Liver (tissue), 9 donors: Measurements from ENCODE around the gene C19orf44. TPM values are rescaled to one million over a fixed set of nuclear protein-coding genes. Genes with fewer than 3 reads are reported as not detected.

ENCODE experiments used
- DNase-seq: peaks from one replicate; pipeline ENCODE4 v3.0.0-alpha.2; 2017; ENCODE audit warnings: low spot score
- H3K27ac ChIP-seq, 2 donors: one replicate each; pipeline ENCODE4 v1.7.0; 2013; ENCODE audit warnings: inconsistent platforms in 2 of 2, low read length in 2 of 2, control low read depth in 1 of 2, low read depth in 1 of 2, mild to moderate bottlenecking in 1 of 2
- H3K27me3 ChIP-seq, 4 donors: one replicate each; pipeline versions ENCODE4 v1.6.1 to v1.7.0; 2013; ENCODE audit warnings: low read length in 3 of 4, inconsistent platforms in 1 of 4, mild to moderate bottlenecking in 1 of 4, moderate library complexity in 1 of 4; ENCODE audit not compliant: control insufficient read depth in 4 of 4, insufficient read depth in 4 of 4
- H3K36me3 ChIP-seq, 4 donors: one replicate each; pipeline versions ENCODE4 v1.6.1 to v1.7.0; 2013; ENCODE audit warnings: low read length in 3 of 4, mild to moderate bottlenecking in 3 of 4, low read depth in 1 of 4, moderate library complexity in 1 of 4; ENCODE audit not compliant: control insufficient read depth in 4 of 4, insufficient read depth in 3 of 4
- H3K4me1 ChIP-seq, 4 donors: one replicate each; pipeline versions ENCODE4 v1.6.1 to v1.7.0; 2013; ENCODE audit warnings: low read length in 3 of 4, mild to moderate bottlenecking in 3 of 4, moderate library complexity in 1 of 4; ENCODE audit not compliant: control insufficient read depth in 4 of 4, insufficient read depth in 4 of 4
- H3K4me3 ChIP-seq, 3 donors: one replicate each; pipeline versions ENCODE4 v1.6.1 to v1.7.0; 2013; ENCODE audit warnings: low read length in 3 of 3, control low read depth in 1 of 3, low read depth in 1 of 3, mild to moderate bottlenecking in 1 of 3
- H3K9ac ChIP-seq, 2 donors: one replicate each; pipeline ENCODE4 v1.7.0; 2013; ENCODE audit warnings: low read length in 2 of 2, mild to moderate bottlenecking in 2 of 2, moderate library complexity in 2 of 2, control low read depth in 1 of 2, low read depth in 1 of 2
- H3K9me3 ChIP-seq, 4 donors: one replicate each; pipeline versions ENCODE4 v1.6.1 to v1.7.0; 2013; ENCODE audit warnings: low read length in 3 of 4; ENCODE audit not compliant: control insufficient read depth in 4 of 4
- EGR1 ChIP-seq, 2 donors: IDR thresholded peaks; 2 replicates each; pipeline ENCODE4 v1.6.1; 2016 to 2018; ENCODE audit warnings: antibody characterized with exemption in 2 of 2, low read depth in 2 of 2
- FOXA1 ChIP-seq: IDR thresholded peaks from 2 replicates; pipeline ENCODE4 v1.6.1; 2016; ENCODE audit warnings: antibody characterized with exemption
- FOXA2 ChIP-seq: IDR thresholded peaks from 2 replicates; pipeline ENCODE4 v1.6.1; 2016; ENCODE audit warnings: antibody characterized with exemption
- GABPA ChIP-seq, 2 donors: IDR thresholded peaks in 1 of 2; conservative IDR thresholded peaks in 1 of 2; 2 replicates each; pipeline ENCODE4 v1.6.1; 2016; ENCODE audit warnings: antibody characterized with exemption in 2 of 2, mild to moderate bottlenecking in 1 of 2, moderate library complexity in 1 of 2
- HNF4A ChIP-seq, 2 donors: conservative IDR thresholded peaks; 2 replicates each; pipeline ENCODE4 v1.6.1; 2016; ENCODE audit warnings: antibody characterized with exemption in 2 of 2, mild to moderate bottlenecking in 2 of 2
- HNF4G ChIP-seq: IDR thresholded peaks from 2 replicates; pipeline ENCODE4 v1.6.1; 2016; ENCODE audit warnings: antibody characterized with exemption
- JUND ChIP-seq, 2 donors: IDR thresholded peaks; 2 replicates each; pipeline ENCODE4 v1.6.1; 2016; ENCODE audit warnings: antibody characterized with exemption in 2 of 2
- NR2F2 ChIP-seq: IDR thresholded peaks from 2 replicates; pipeline ENCODE4 v1.6.1; 2016; ENCODE audit warnings: antibody characterized with exemption
- RAD21 ChIP-seq, 2 donors: IDR thresholded peaks; 2 replicates each; pipeline ENCODE4 v1.6.1; 2016; ENCODE audit warnings: antibody characterized with exemption in 2 of 2, mild to moderate bottlenecking in 2 of 2
- RXRA ChIP-seq, 2 donors: IDR thresholded peaks; 2 replicates each; pipeline ENCODE4 v1.6.1; 2017 to 2018; ENCODE audit warnings: antibody characterized with exemption in 2 of 2, mild to moderate bottlenecking in 1 of 2
- SP1 ChIP-seq: IDR thresholded peaks from 2 replicates; pipeline ENCODE4 v1.6.1; 2018; ENCODE audit warnings: antibody characterized with exemption, mild to moderate bottlenecking
- TAF1 ChIP-seq: conservative IDR thresholded peaks from 2 replicates; pipeline ENCODE4 v1.6.1; 2016; ENCODE audit warnings: antibody characterized with exemption, mild to moderate bottlenecking
- YY1 ChIP-seq: IDR thresholded peaks from 2 replicates; pipeline ENCODE4 v1.6.1; 2016; ENCODE audit warnings: antibody characterized with exemption, mild to moderate bottlenecking
- WGBS: extraction: QIAGEN DNeasy Blood & Tissue Kit; methylation state at CpG from one replicate; pipeline ENCODE4 v1.1.7; 2013; 5-methylcytosine and 5-hydroxymethylcytosine counted together
- polyA plus RNA-seq, 2 donors: library from polyadenylated mRNA; stranded (reverse) in 1 of 2; unstranded in 1 of 2; fragments of 200-250 nt in 1 of 2; fragments of >200 nt in 1 of 2; fragmentation: Nextera tagmentation in 1 of 2; extraction: Ambion mirVana in 1 of 2; gene quantifications; one replicate each; pipeline versions ENCODE4 v1.2.1 to v1.2.3, GENCODE V29; 2013 to 2015
- total RNA-seq, 2 donors: library from RNA; depleted of rRNA; stranded (reverse); fragments of >200 nt; gene quantifications; one replicate each; pipeline ENCODE4 v1.2.3, GENCODE V29; 2014
- TF ChIP-seq, protein P1 (sequence below): IDR thresholded peaks from 2 replicates; pipeline ENCODE4 v1.6.1; 2016; ENCODE audit warnings: antibody characterized with exemption
- TF ChIP-seq, protein P2 (sequence below): IDR thresholded peaks from 2 replicates; pipeline ENCODE4 v1.6.1; 2016; ENCODE audit warnings: antibody characterized with exemption
- TF ChIP-seq, protein P3 (sequence below): IDR thresholded peaks from 2 replicates; pipeline ENCODE4 v1.6.1; 2016; ENCODE audit warnings: antibody characterized with exemption
- TF ChIP-seq, protein P4 (sequence below): IDR thresholded peaks from 2 replicates; pipeline ENCODE4 v1.6.1; 2016; ENCODE audit warnings: antibody characterized with exemption, mild to moderate bottlenecking
- TF ChIP-seq, protein P5 (sequence below): fragments of 150-350 bp; IDR thresholded peaks from 2 replicates; pipeline ENCODE4 v1.5.1; 2017; ENCODE audit warnings: improper control_type of control experiment, low read depth, low read length; ENCODE audit not compliant: missing input control
- donor health status: healthy.
- donor health status: healthy.
- donor health status: healthy.
- donor health status: healthy.
- donor health status: healthy.

C19orf44 gene
- total and polyA plus RNA-seq, 4 donors = 0.89 to 3.0 (median 1.3) TPM

DNA sequence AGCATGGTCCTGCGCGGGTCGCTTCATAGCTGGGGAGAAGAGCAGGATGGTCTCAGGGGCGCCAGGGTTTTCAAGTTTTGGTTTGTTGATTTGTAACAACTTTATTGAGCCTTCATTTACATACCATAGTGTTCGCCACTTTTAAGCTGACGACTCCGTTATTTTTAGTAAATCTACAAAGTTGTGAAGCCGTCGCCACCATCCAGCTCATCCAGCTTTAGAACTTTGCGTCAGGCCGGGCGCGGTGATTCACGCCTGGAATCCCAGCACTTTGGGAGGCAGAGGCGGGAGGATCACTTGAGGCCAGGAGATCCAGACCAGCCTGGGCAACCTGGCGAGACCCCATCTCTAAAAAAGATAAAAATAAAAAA, 404 bp downstream of the C19orf44 start:
- TF ChIP-seq GABPA (IDR thresholded peaks at IDR 0.05 in 1 of 2, conservative IDR thresholded peaks at IDR 0.05 in 1 of 2) (no peak), HNF4G (no peak), RXRA (IDR thresholded peaks at IDR 0.05) (no peak), TAF1 (no peak), YY1 (no peak), FOXA2 (no peak), SP1 (no peak), JUND (IDR thresholded peaks at IDR 0.05) (no peak), NR2F2 (no peak), RAD21 (IDR thresholded peaks at IDR 0.05) (no peak), HNF4A (conservative IDR thresholded peaks at IDR 0.05) (no peak)
- TF ChIP-seq, protein P1, sequence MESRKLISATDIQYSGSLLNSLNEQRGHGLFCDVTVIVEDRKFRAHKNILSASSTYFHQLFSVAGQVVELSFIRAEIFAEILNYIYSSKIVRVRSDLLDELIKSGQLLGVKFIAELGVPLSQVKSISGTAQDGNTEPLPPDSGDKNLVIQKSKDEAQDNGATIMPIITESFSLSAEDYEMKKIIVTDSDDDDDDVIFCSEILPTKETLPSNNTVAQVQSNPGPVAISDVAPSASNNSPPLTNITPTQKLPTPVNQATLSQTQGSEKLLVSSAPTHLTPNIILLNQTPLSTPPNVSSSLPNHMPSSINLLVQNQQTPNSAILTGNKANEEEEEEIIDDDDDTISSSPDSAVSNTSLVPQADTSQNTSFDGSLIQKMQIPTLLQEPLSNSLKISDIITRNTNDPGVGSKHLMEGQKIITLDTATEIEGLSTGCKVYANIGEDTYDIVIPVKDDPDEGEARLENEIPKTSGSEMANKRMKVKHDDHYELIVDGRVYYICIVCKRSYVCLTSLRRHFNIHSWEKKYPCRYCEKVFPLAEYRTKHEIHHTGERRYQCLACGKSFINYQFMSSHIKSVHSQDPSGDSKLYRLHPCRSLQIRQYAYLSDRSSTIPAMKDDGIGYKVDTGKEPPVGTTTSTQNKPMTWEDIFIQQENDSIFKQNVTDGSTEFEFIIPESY = no peak
- TF ChIP-seq, protein P2, sequence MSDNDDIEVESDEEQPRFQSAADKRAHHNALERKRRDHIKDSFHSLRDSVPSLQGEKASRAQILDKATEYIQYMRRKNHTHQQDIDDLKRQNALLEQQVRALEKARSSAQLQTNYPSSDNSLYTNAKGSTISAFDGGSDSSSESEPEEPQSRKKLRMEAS = no peak
- TF ChIP-seq, protein P3, sequence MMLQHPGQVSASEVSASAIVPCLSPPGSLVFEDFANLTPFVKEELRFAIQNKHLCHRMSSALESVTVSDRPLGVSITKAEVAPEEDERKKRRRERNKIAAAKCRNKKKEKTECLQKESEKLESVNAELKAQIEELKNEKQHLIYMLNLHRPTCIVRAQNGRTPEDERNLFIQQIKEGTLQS = no peak
- TF ChIP-seq, protein P4, sequence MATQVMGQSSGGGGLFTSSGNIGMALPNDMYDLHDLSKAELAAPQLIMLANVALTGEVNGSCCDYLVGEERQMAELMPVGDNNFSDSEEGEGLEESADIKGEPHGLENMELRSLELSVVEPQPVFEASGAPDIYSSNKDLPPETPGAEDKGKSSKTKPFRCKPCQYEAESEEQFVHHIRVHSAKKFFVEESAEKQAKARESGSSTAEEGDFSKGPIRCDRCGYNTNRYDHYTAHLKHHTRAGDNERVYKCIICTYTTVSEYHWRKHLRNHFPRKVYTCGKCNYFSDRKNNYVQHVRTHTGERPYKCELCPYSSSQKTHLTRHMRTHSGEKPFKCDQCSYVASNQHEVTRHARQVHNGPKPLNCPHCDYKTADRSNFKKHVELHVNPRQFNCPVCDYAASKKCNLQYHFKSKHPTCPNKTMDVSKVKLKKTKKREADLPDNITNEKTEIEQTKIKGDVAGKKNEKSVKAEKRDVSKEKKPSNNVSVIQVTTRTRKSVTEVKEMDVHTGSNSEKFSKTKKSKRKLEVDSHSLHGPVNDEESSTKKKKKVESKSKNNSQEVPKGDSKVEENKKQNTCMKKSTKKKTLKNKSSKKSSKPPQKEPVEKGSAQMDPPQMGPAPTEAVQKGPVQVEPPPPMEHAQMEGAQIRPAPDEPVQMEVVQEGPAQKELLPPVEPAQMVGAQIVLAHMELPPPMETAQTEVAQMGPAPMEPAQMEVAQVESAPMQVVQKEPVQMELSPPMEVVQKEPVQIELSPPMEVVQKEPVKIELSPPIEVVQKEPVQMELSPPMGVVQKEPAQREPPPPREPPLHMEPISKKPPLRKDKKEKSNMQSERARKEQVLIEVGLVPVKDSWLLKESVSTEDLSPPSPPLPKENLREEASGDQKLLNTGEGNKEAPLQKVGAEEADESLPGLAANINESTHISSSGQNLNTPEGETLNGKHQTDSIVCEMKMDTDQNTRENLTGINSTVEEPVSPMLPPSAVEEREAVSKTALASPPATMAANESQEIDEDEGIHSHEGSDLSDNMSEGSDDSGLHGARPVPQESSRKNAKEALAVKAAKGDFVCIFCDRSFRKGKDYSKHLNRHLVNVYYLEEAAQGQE = no peak
- TF ChIP-seq, protein P5, sequence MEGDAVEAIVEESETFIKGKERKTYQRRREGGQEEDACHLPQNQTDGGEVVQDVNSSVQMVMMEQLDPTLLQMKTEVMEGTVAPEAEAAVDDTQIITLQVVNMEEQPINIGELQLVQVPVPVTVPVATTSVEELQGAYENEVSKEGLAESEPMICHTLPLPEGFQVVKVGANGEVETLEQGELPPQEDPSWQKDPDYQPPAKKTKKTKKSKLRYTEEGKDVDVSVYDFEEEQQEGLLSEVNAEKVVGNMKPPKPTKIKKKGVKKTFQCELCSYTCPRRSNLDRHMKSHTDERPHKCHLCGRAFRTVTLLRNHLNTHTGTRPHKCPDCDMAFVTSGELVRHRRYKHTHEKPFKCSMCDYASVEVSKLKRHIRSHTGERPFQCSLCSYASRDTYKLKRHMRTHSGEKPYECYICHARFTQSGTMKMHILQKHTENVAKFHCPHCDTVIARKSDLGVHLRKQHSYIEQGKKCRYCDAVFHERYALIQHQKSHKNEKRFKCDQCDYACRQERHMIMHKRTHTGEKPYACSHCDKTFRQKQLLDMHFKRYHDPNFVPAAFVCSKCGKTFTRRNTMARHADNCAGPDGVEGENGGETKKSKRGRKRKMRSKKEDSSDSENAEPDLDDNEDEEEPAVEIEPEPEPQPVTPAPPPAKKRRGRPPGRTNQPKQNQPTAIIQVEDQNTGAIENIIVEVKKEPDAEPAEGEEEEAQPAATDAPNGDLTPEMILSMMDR = no peak
- Histone ChIP-seq H3K4me1 (peaks cover 7 to 33% (median 19%) of the 10 kb centered on the region in 4 donors), H3K27me3 (no peaks in the 10 kb centered on the region), H3K36me3 (peaks cover 0 to 4% (median 2%) of the 10 kb centered on the region in 4 donors), H3K4me3 (peak overlapping the region; percentile 64 to 96 (median 65)), H3K27ac (peak overlapping the region; percentile 28 to 51), H3K9ac (peak overlapping the region in 1 of 2 donors; percentile 27), H3K9me3 (no peaks in the 10 kb centered on the region)
- 39% methylated on average over 16 of the region's 16 CpGs for WGBS
- no peak for DNase-seq

DNA sequence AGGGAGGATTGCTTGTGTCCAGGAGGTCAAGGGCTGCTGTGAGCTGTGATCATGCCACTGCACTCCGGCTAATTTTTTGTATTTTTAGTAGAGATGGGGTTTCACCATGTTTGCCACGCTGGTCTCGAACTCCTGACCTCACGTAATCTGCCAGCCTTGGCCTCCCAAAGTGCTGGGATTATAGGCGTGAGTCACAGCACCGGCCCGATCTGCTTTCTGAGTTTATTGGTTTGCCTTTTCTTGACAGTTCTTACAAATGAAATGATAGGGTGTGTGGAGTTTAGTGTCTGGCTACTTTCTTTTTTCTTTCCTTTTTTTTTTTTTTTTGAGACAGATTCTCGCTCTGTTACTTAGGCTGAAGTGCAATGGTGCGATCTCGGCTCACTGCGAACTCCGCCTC, 848 bp downstream of the C19orf44 start:
- H3K27ac ChIP-seq = no peak overlapping the region
- peaks cover 7 to 33% (median 19%) of the 10 kb centered on the region in 4 donors for H3K4me1 ChIP-seq
- H3K4me3 ChIP-seq = peak overlapping the region in 1 of 3 donors; percentile 96
- H3K9me3 ChIP-seq = no peaks in the 10 kb centered on the region
- 87% methylated on average over 12 of the region's 12 CpGs for WGBS
- peaks cover 0 to 4% (median 2%) of the 10 kb centered on the region in 4 donors for H3K36me3 ChIP-seq
- H3K9ac ChIP-seq = no peak overlapping the region
- DNase-seq = no peak
- no peaks in the 10 kb centered on the region for H3K27me3 ChIP-seq
- TF ChIP-seq JUND (IDR thresholded peaks at IDR 0.05) = no peak
- no peak for TF ChIP-seq EGR1 (IDR thresholded peaks at IDR 0.05; ENCODE audit: low read depth in 2 of 2)
- TF ChIP-seq RAD21 (IDR thresholded peaks at IDR 0.05) = no peak
- TF ChIP-seq FOXA1 = no peak
- no peak for TF ChIP-seq RXRA (IDR thresholded peaks at IDR 0.05)
- TF ChIP-seq HNF4G = no peak
- TF ChIP-seq, protein P2 = no peak
- no peak for TF ChIP-seq YY1
- TF ChIP-seq HNF4A (conservative IDR thresholded peaks at IDR 0.05) = no peak
- TF ChIP-seq, protein P3 = no peak
- no peak for TF ChIP-seq TAF1
- TF ChIP-seq, protein P1 = no peak
- no peak for TF ChIP-seq SP1
- TF ChIP-seq FOXA2 = no peak
- no peak for TF ChIP-seq GABPA (IDR thresholded peaks at IDR 0.05 in 1 of 2, conservative IDR thresholded peaks at IDR 0.05 in 1 of 2)
